ENCODE data around the gene IL20. TPM values are rescaled to one million over a fixed set of nuclear protein-coding genes. Genes with fewer than 3 reads are reported as not detected.

Gene IL20
- total and polyA plus RNA-seq, 2 experiments from 2014 or later = not detected

DNA sequence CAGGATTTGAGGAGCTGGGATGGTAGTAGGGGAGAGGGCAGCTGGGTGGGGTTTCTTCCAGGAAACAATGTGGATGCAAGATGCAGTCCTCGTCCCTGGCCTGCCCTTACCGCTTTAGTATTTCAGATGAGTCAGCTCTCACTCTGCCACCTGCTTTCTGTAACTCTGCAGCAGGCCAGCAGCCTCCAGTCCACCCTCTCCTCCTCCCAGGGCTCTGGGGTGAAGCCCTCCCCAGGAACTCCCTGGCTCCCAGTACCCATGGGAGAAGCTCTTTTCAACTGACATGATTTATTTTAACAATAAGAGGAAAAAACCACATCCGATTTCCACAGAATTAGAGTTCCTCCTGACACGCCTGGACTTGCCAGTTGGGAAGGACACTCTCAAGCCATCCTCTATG lies 39.0 kb upstream of the IL20 start:
- TF ChIP-seq, protein P1, sequence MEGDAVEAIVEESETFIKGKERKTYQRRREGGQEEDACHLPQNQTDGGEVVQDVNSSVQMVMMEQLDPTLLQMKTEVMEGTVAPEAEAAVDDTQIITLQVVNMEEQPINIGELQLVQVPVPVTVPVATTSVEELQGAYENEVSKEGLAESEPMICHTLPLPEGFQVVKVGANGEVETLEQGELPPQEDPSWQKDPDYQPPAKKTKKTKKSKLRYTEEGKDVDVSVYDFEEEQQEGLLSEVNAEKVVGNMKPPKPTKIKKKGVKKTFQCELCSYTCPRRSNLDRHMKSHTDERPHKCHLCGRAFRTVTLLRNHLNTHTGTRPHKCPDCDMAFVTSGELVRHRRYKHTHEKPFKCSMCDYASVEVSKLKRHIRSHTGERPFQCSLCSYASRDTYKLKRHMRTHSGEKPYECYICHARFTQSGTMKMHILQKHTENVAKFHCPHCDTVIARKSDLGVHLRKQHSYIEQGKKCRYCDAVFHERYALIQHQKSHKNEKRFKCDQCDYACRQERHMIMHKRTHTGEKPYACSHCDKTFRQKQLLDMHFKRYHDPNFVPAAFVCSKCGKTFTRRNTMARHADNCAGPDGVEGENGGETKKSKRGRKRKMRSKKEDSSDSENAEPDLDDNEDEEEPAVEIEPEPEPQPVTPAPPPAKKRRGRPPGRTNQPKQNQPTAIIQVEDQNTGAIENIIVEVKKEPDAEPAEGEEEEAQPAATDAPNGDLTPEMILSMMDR (IDR thresholded peaks at IDR 0.05; ENCODE audit: low read depth, low read length) = no peak
- no peak overlapping the region for H3K4me3 ChIP-seq
- H3K27me3 ChIP-seq = no peaks in the 10 kb centered on the region
- H3K9me3 ChIP-seq (ENCODE audit: low read depth) = no peaks in the 10 kb centered on the region
- no peak for DNase-seq (ENCODE audit: low read depth in 1 of 2, low spot score in 1 of 2)
- no peaks in the 10 kb centered on the region for H3K36me3 ChIP-seq
- no peak overlapping the region for H3K27ac ChIP-seq
- H3K4me1 ChIP-seq (ENCODE audit: low read depth) = peaks cover 8% of the 10 kb centered on the region

- H3K27ac ChIP-seq = no peak overlapping the region
- TF ChIP-seq, protein P1 (IDR thresholded peaks at IDR 0.05; ENCODE audit: low read depth, low read length) = no peak
- no peaks in the 10 kb centered on the region for H3K27me3 ChIP-seq
- H3K9me3 ChIP-seq (ENCODE audit: low read depth) = no peaks in the 10 kb centered on the region
- peaks cover 8% of the 10 kb centered on the region for H3K4me1 ChIP-seq (ENCODE audit: low read depth)
- H3K36me3 ChIP-seq = no peaks in the 10 kb centered on the region
- DNase-seq (ENCODE audit: low read depth in 1 of 2, low spot score in 1 of 2) = peak in 1 of 2 donors; percentile 32
- no peak overlapping the region for H3K4me3 ChIP-seq
Observed at GRCh38 chr1:206828061-206828460, 37.4 kb upstream of the IL20 start.

DNA sequence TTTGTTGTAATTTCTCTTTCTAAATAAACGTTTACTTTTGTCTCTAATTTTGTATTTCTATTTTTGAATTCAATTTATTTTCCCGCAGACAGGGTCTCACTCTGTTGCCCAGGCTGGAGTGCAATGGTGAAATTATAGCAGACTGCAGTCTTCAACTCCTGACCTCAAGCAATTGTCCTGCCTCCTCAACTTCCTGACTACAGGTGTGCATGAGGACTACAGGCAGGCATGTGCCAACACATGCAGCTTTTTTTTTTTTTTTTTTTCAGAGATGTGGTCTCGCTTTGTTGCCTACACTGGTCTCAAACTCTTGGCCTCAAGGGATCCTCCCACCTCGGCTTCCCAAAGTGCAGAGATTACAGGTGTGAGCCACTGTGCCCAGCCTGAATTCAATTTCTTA lies 36.7 kb upstream of the IL20 start:
- DNase-seq (ENCODE audit: low read depth in 1 of 2, low spot score in 1 of 2) = no peak
- Histone ChIP-seq H3K36me3 (no peaks in the 10 kb centered on the region), H3K27me3 (no peaks in the 10 kb centered on the region), H3K4me1 (ENCODE audit: low read depth) (peaks cover 8% of the 10 kb centered on the region), H3K27ac (no peak overlapping the region), H3K9me3 (ENCODE audit: low read depth) (no peaks in the 10 kb centered on the region), H3K4me3 (no peak overlapping the region)
- TF ChIP-seq, protein P1 (IDR thresholded peaks at IDR 0.05; ENCODE audit: low read depth, low read length) = no peak

- Histone ChIP-seq H3K4me1 (ENCODE audit: low read depth) (peaks cover 8% of the 10 kb centered on the region), H3K27me3 (peaks cover 1% of the 10 kb centered on the region), H3K36me3 (no peaks in the 10 kb centered on the region), H3K4me3 (no peak overlapping the region), H3K9me3 (ENCODE audit: low read depth) (no peaks in the 10 kb centered on the region), H3K27ac (no peak overlapping the region)
- TF ChIP-seq, protein P1 (IDR thresholded peaks at IDR 0.05; ENCODE audit: low read depth, low read length) = no peak
- DNase-seq (ENCODE audit: low read depth in 1 of 2, low spot score in 1 of 2) = no peak
Observed at GRCh38 chr1:206829282-206829681, 36.1 kb upstream of the IL20 start.

DNA sequence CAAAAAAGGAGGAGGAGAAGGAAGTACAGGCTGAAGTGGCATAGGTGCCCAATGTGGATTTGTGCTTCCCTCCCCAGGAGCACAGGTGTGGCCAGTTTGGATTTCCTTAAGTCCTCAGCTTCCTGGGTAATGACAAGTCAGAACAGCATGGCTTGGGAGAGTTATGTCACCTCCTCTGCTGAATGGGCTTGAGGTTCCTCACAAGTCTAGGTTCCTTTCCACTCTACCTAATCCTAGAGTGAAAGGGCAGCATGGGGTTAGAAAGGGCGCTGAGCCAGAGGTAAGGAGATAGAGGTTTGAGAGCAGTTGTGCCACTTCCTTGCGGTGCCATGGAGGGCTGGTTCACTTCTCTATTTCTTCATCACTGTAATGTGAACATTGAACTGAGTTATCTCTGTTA lies 35.5 kb upstream of the IL20 start:
- TF ChIP-seq, protein P1 (IDR thresholded peaks at IDR 0.05; ENCODE audit: low read depth, low read length) = no peak
- Histone ChIP-seq H3K27me3 (peaks cover 4% of the 10 kb centered on the region), H3K27ac (no peak overlapping the region), H3K36me3 (no peaks in the 10 kb centered on the region), H3K4me1 (ENCODE audit: low read depth) (peaks cover 8% of the 10 kb centered on the region), H3K9me3 (ENCODE audit: low read depth) (no peaks in the 10 kb centered on the region), H3K4me3 (no peak overlapping the region)
- no peak for DNase-seq (ENCODE audit: low read depth in 1 of 2, low spot score in 1 of 2)

DNA sequence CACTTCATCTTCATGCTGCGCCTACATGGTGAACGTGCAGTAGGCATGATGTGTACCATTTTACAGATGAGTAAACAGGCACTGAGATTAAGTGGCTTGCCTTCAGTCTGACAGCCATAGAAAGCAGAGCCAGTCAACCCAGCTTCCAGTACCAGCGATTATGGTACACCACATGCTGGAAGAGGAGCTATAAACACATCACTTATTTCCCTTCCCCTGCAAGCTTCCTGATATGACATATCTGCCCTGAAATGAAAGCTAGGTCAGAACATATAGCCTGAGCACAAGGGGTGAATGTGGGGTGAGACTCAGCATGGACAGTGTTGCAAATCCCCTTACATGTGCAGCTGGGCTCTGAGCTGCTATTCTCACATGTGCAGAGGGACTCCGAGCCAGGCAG lies 33.8 kb upstream of the IL20 start:
- no peak for DNase-seq (ENCODE audit: low read depth in 1 of 2, low spot score in 1 of 2)
- TF ChIP-seq, protein P1 (IDR thresholded peaks at IDR 0.05; ENCODE audit: low read depth, low read length) = no peak

More for the DNA sequence above, 33.8 kb upstream of the IL20 start:
- H3K27me3 ChIP-seq = peaks cover 4% of the 10 kb centered on the region
- H3K4me1 ChIP-seq (ENCODE audit: low read depth) = peaks cover 5% of the 10 kb centered on the region
- no peaks in the 10 kb centered on the region for H3K36me3 ChIP-seq
- H3K9me3 ChIP-seq (ENCODE audit: low read depth) = no peaks in the 10 kb centered on the region
- no peak overlapping the region for H3K4me3 ChIP-seq
- no peak overlapping the region for H3K27ac ChIP-seq

Measured in cardiac muscle cell (in vitro differentiated cells and primary cell).